ENCODE results near the gene MAFG. TPM values are rescaled to one million over a fixed set of nuclear protein-coding genes. Genes with fewer than 3 reads are reported as not detected.

The MAFG gene
- total and polyA plus RNA-seq, 4 donors: 9.9 to 38.6 (median 22.7) TPM

GRCh38 chr17:81927152-81927652, 333 bp downstream of the MAFG start:
- Histone ChIP-seq H3K9me3 (ENCODE audit: control insufficient read depth, low read length) (no peaks in the 10 kb centered on the region), H3K4me1 (ENCODE audit: control insufficient read depth in 1 of 2, insufficient read depth in 2 of 2, low read length in 2 of 2) (no peaks in the 10 kb centered on the region), H3K27me3 (ENCODE audit: control insufficient read depth in 1 of 2, insufficient read depth in 2 of 2, low read length in 1 of 2) (no peaks in the 10 kb centered on the region), H3K4me3 (ENCODE audit: low read length in 2 of 2) (peak overlapping the region; percentile 90 to 91), H3K27ac (ENCODE audit: low read depth in 1 of 2, low read length in 2 of 2) (peak overlapping the region; percentile 14 to 53), H3K36me3 (ENCODE audit: control insufficient read depth in 1 of 2, insufficient read depth in 2 of 2, low read length in 1 of 2) (peaks cover 0 to 2% of the 10 kb centered on the region in 2 donors)
- ATAC-seq (ENCODE audit: low FRiP score): no peak
- peak; percentile 53 to 82 for DNase-seq
- intact Hi-C loops (cut with DNase I): no loop called here
- 0 to 1% methylated on average over 21 to 78 of the region's 78 CpGs for WGBS, 2 donors

GRCh38 chr17:81926451-81927151, 934 bp downstream of the MAFG start:
- DNase-seq: peak; percentile 90 to 91
- peak; percentile 73 for ATAC-seq (ENCODE audit: low FRiP score)
- H3K4me1 ChIP-seq (ENCODE audit: control insufficient read depth in 1 of 2, insufficient read depth in 2 of 2, low read length in 2 of 2): no peaks in the 10 kb centered on the region

GRCh38 chr17:81925860-81926450, 1.6 kb downstream of the MAFG start:
- intact Hi-C loops (cut with DNase I): no loop called here
- ATAC-seq (ENCODE audit: low FRiP score) (no peak), DNase-seq (no peak)

More at GRCh38 chr17:81926451-81927151, 934 bp downstream of the MAFG start:
- no peaks in the 10 kb centered on the region for H3K27me3 ChIP-seq (ENCODE audit: control insufficient read depth in 1 of 2, insufficient read depth in 2 of 2, low read length in 1 of 2)
- peaks cover 0 to 3% of the 10 kb centered on the region in 2 donors for H3K36me3 ChIP-seq (ENCODE audit: control insufficient read depth in 1 of 2, insufficient read depth in 2 of 2, low read length in 1 of 2)
- H3K9me3 ChIP-seq (ENCODE audit: control insufficient read depth, low read length): no peaks in the 10 kb centered on the region
- 0 to 1% methylated on average over 30 to 46 of the region's 46 CpGs for WGBS, 2 donors
- peak overlapping the region; percentile 11 to 14 for H3K27ac ChIP-seq (ENCODE audit: low read depth in 1 of 2, low read length in 2 of 2)
- intact Hi-C loops (cut with DNase I): no loop called here
- H3K4me3 ChIP-seq (ENCODE audit: low read length in 2 of 2): peak overlapping the region; percentile 90 to 91

DNA sequence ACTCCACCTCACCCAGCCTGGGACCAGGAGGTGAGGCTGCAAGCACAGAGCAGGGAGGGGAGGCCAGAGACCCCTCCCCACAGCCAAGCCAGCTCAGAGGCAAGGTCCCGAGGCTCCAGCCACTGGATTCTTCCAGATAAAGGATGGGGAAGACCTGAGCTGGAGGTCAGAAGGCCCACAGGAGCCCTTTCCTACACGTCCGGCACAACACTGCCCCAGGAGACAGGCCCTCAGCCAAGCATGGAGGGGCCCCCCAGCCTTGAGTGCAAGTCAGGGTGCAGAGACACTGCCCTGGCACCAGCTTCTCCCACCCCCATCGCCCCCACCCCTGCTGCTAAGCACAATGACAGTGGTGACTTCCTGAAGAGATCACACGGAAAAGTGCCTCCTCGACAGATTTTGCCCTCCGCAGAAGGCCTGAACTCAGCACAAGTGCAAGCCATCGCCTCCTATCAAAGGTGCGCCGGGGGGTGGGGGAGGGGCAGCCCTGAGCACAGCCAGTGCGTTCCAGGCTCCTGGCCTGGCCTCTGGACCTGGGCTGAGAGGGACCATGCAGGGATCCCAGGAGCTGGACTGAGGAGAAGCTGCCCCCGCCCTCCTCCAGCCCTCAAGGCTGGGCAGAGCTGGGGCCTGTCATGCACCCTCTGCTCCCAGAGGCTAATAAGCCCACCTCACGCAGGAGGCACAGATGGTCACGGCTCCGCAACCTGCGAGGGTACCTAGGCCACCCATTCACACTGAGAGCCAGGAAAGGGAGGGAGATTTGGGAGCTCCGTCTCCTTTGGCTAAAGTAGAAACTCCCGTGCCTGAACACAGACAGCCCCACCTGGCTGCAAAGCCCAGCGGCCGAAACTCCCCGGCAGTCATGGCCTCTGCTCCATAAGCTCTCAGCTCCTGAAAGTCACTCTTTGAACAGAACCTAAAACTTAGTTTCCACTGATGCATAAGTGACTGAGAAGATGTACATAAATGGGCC, 2.7 kb downstream of the MAFG start:
- no peaks in the 10 kb centered on the region for H3K27me3 ChIP-seq (ENCODE audit: control insufficient read depth in 1 of 2, insufficient read depth in 2 of 2, low read length in 1 of 2)
- H3K4me3 ChIP-seq (ENCODE audit: low read length in 2 of 2): no peak overlapping the region
- H3K36me3 ChIP-seq (ENCODE audit: control insufficient read depth in 1 of 2, insufficient read depth in 2 of 2, low read length in 1 of 2): peaks cover 0 to 3% of the 10 kb centered on the region in 2 donors
- intact Hi-C loops (cut with DNase I): no loop called here
- no peaks in the 10 kb centered on the region for H3K9me3 ChIP-seq (ENCODE audit: control insufficient read depth, low read length)
- WGBS, 2 donors: 72 to 82% methylated on average over 21 of the region's 21 CpGs
- ATAC-seq (ENCODE audit: low FRiP score) (no peak), DNase-seq (no peak)
- no peaks in the 10 kb centered on the region for H3K4me1 ChIP-seq (ENCODE audit: control insufficient read depth in 1 of 2, insufficient read depth in 2 of 2, low read length in 2 of 2)
- H3K27ac ChIP-seq (ENCODE audit: low read depth in 1 of 2, low read length in 2 of 2): no peak overlapping the region

More at GRCh38 chr17:81925860-81926450, 1.6 kb downstream of the MAFG start:
- H3K27me3 ChIP-seq (ENCODE audit: control insufficient read depth in 1 of 2, insufficient read depth in 2 of 2, low read length in 1 of 2): no peaks in the 10 kb centered on the region
- H3K4me1 ChIP-seq (ENCODE audit: control insufficient read depth in 1 of 2, insufficient read depth in 2 of 2, low read length in 2 of 2): no peaks in the 10 kb centered on the region
- no peak overlapping the region for H3K4me3 ChIP-seq (ENCODE audit: low read length in 2 of 2)
- WGBS, 2 donors: 52 to 57% methylated on average over 10 of the region's 10 CpGs
- H3K27ac ChIP-seq (ENCODE audit: low read depth in 1 of 2, low read length in 2 of 2): peak overlapping the region in 1 of 2 donors; percentile 9
- H3K36me3 ChIP-seq (ENCODE audit: control insufficient read depth in 1 of 2, insufficient read depth in 2 of 2, low read length in 1 of 2): peaks cover 0 to 3% of the 10 kb centered on the region in 2 donors
- no peaks in the 10 kb centered on the region for H3K9me3 ChIP-seq (ENCODE audit: control insufficient read depth, low read length)

DNA sequence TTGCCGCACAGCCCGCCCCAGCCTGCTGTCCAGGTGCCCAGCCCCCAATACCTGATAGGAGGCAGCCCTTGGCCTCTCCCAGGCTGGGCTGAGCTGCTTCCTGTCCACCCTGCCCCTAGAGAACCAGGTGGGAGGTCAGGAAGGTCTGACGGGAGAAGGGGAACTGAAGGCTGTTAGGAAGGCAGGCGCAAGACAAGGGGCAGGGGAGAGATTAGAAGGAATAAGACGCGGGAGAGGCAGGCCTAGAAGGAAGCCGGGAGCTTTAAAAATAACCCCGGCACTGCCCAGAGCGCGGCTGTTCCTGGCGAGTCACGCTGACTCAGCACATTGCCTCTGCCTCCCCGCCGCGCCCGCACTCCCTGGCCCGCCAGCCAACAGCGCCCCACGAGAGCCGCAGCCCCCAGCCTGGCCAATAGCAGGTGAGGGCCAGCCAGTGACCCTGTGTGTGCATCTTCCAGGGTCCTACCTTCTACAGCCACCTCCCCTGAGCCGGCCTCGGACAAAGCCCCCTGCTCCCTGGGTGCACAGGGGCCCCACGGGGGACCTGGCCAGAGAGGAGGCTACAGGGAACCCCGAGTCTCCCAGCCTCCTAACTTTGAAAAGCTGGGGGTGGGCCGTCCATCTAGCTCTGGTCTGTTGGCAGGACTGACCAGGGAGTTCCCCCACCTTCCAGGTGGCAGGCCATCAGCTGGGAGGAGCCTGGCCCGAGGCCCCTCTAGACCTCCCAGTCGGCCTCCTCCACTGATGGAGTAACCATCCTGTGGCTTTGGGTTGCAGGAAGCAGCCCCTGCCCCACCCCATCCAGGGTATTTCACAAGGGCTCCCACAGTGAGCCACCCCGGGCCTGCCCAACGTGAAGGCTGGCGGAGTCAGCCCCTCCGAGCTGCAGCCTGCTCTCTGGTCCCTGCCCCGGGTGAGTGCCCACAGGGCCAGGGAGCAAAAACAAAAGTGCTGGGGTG, 4.0 kb downstream of the MAFG start:
- WGBS, 2 donors: 25 to 32% methylated on average over 23 to 32 of the region's 32 CpGs
- ATAC-seq (ENCODE audit: low FRiP score): peak; percentile 52
- Histone ChIP-seq H3K36me3 (ENCODE audit: control insufficient read depth in 1 of 2, insufficient read depth in 2 of 2, low read length in 1 of 2) (peaks cover 0 to 3% of the 10 kb centered on the region in 2 donors), H3K27ac (ENCODE audit: low read depth in 1 of 2, low read length in 2 of 2) (no peak overlapping the region), H3K4me1 (ENCODE audit: control insufficient read depth in 1 of 2, insufficient read depth in 2 of 2, low read length in 2 of 2) (no peaks in the 10 kb centered on the region), H3K27me3 (ENCODE audit: control insufficient read depth in 1 of 2, insufficient read depth in 2 of 2, low read length in 1 of 2) (no peaks in the 10 kb centered on the region), H3K9me3 (ENCODE audit: control insufficient read depth, low read length) (no peaks in the 10 kb centered on the region), H3K4me3 (ENCODE audit: low read length in 2 of 2) (no peak overlapping the region)
- DNase-seq: peak; percentile 90 to 91
- intact Hi-C loops (cut with DNase I): no loop called here

- 87 to 88% methylated on average over 49 to 58 of the region's 58 CpGs for WGBS, 2 donors
These were observed 4.8 kb downstream of the MAFG start for GRCh38 chr17:81922566-81923301.

DNA sequence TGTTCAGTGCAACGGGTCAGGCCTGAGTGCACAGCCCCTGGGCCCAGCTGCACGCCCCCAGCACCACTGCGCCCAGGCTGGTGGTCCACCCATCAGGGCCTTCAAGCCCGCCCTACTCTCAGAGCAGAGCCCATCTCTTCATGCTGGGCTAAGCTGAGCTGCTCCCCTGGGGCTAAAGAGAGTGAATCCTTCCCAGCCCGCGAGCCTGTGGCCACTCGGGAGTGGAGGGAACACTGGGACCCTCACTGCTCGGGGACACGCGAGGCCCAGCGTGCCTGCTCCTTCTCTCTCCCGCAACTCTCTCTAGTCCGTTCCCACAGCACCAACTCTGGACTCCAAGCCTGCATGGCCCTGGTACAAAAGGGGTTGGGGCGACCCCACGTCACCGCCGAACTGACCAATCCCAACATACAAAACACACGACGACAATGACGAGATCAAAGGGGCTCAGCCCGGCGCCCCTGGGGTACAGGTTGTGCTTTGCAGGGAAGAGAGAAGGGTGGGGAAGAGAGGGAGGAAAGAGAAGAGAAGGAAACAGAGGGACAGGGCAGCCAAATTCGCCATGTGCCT, 5.5 kb downstream of the MAFG start:
- no peak overlapping the region for H3K27ac ChIP-seq (ENCODE audit: low read depth in 1 of 2, low read length in 2 of 2)
- H3K4me1 ChIP-seq (ENCODE audit: control insufficient read depth in 1 of 2, insufficient read depth in 2 of 2, low read length in 2 of 2): no peaks in the 10 kb centered on the region
- H3K9me3 ChIP-seq (ENCODE audit: control insufficient read depth, low read length): no peaks in the 10 kb centered on the region
- intact Hi-C loops (cut with DNase I): no loop called here
- H3K27me3 ChIP-seq (ENCODE audit: control insufficient read depth in 1 of 2, insufficient read depth in 2 of 2, low read length in 1 of 2): no peaks in the 10 kb centered on the region
- ATAC-seq (ENCODE audit: low FRiP score) (no peak), DNase-seq (no peak)
- H3K4me3 ChIP-seq (ENCODE audit: low read length in 2 of 2): no peak overlapping the region
- peaks cover 0 to 3% of the 10 kb centered on the region in 2 donors for H3K36me3 ChIP-seq (ENCODE audit: control insufficient read depth in 1 of 2, insufficient read depth in 2 of 2, low read length in 1 of 2)
- 93 to 94% methylated on average over 23 of the region's 23 CpGs for WGBS, 2 donors

More at GRCh38 chr17:81922566-81923301, 4.8 kb downstream of the MAFG start:
- Histone ChIP-seq H3K4me3 (ENCODE audit: low read length in 2 of 2) (no peak overlapping the region), H3K27me3 (ENCODE audit: control insufficient read depth in 1 of 2, insufficient read depth in 2 of 2, low read length in 1 of 2) (no peaks in the 10 kb centered on the region), H3K4me1 (ENCODE audit: control insufficient read depth in 1 of 2, insufficient read depth in 2 of 2, low read length in 2 of 2) (no peaks in the 10 kb centered on the region), H3K9me3 (ENCODE audit: control insufficient read depth, low read length) (no peaks in the 10 kb centered on the region), H3K36me3 (ENCODE audit: control insufficient read depth in 1 of 2, insufficient read depth in 2 of 2, low read length in 1 of 2) (peaks cover 0 to 3% of the 10 kb centered on the region in 2 donors), H3K27ac (ENCODE audit: low read depth in 1 of 2, low read length in 2 of 2) (no peak overlapping the region)
- ATAC-seq (ENCODE audit: low FRiP score) (no peak), DNase-seq (no peak)
- intact Hi-C loops (cut with DNase I): no loop called here

Measured in aorta (tissue), 5 donors.